ENCODE measurements around the gene PLP1. TPM values are rescaled to one million over a fixed set of nuclear protein-coding genes. Genes with fewer than 3 reads are reported as not detected.
"Not testable (repeated sequence)": the region's sequence is repeated elsewhere in the genome, so short reads cannot be mapped to it uniquely, and the experiment has no call there.

Gene PLP1
- total RNA-seq, 4 donors from 2014 or later: 3.8 to 13.7 (median 6.7) TPM

GRCh38 chrX:103754401-103754800, 22.2 kb upstream of the PLP1 start:
- Histone ChIP-seq H3K4me3 (no peak overlapping the region), H3K27ac (no peak overlapping the region), H3K4me1 (no peaks in the 10 kb centered on the region), H3K36me3 (no peaks in the 10 kb centered on the region), H3K9me3 (no peaks in the 10 kb centered on the region), H3K27me3 (no peaks in the 10 kb centered on the region)
- no peak for DNase-seq
- TF ChIP-seq CTCF (IDR thresholded peaks at IDR 0.05) (no peak), EP300 (IDR thresholded peaks at IDR 0.05; ENCODE audit: low read depth) (no peak), POLR2AphosphoS5 (IDR thresholded peaks at IDR 0.05) (no peak), POLR2A (IDR thresholded peaks at IDR 0.05) (no peak)
- intact Hi-C loops (cut with DNase I; ENCODE audit: low total_unique reads): no loop called here
- 74% methylated on average over 4 of the region's 4 CpGs; no CpG with 5 or more reads in 1 of the 2 donors for WGBS, 2 donors (ENCODE audit: low coverage in 1 of 2)
- in situ Hi-C loops (cut with MboI; ENCODE audit: low pct_ligation_motif_present in 1 of 4, low pct_unique_long_range_greater_than_20kb in 1 of 4, low sequenced_read_pairs in 3 of 4): no loop called here

- no peak overlapping the region for H3K27ac ChIP-seq
- TF ChIP-seq CTCF (IDR thresholded peaks at IDR 0.05) (no peak), POLR2AphosphoS5 (IDR thresholded peaks at IDR 0.05) (no peak), EP300 (IDR thresholded peaks at IDR 0.05; ENCODE audit: low read depth) (no peak), POLR2A (IDR thresholded peaks at IDR 0.05) (no peak)
- 76% methylated on average over 3 of the region's 3 CpGs; no CpG with 5 or more reads in 1 of the 2 donors for whole genome bisulfite sequencing, 2 donors (ENCODE audit: low coverage in 1 of 2)
- DNase-seq: no peak
- H3K36me3 ChIP-seq: no peaks in the 10 kb centered on the region
- no peaks in the 10 kb centered on the region for H3K27me3 ChIP-seq
- no peaks in the 10 kb centered on the region for H3K4me1 ChIP-seq
- no peaks in the 10 kb centered on the region for H3K9me3 ChIP-seq
- intact Hi-C loops (cut with DNase I; ENCODE audit: low total_unique reads) (no loop called here), in situ Hi-C loops (cut with MboI; ENCODE audit: low pct_ligation_motif_present in 1 of 4, low pct_unique_long_range_greater_than_20kb in 1 of 4, low sequenced_read_pairs in 3 of 4) (no loop called here)
- no peak overlapping the region for H3K4me3 ChIP-seq
Observed at GRCh38 chrX:103756736-103757135, 19.9 kb upstream of the PLP1 start.

GRCh38 chrX:103758555-103758954, 18.1 kb upstream of the PLP1 start:
- intact Hi-C loops (cut with DNase I; ENCODE audit: low total_unique reads) (no loop called here), in situ Hi-C loops (cut with MboI; ENCODE audit: low pct_ligation_motif_present in 1 of 4, low pct_unique_long_range_greater_than_20kb in 1 of 4, low sequenced_read_pairs in 3 of 4) (no loop called here)
- 97% methylated on average over 1 of the region's 1 CpG; no CpG with 5 or more reads in 1 of the 2 donors for WGBS, 2 donors (ENCODE audit: low coverage in 1 of 2)
- Histone ChIP-seq H3K27ac (no peak overlapping the region), H3K36me3 (no peaks in the 10 kb centered on the region), H3K27me3 (no peaks in the 10 kb centered on the region), H3K4me1 (no peaks in the 10 kb centered on the region), H3K4me3 (no peak overlapping the region), H3K9me3 (no peaks in the 10 kb centered on the region)
- TF ChIP-seq EP300 (IDR thresholded peaks at IDR 0.05; ENCODE audit: low read depth): no peak
- TF ChIP-seq POLR2AphosphoS5 (IDR thresholded peaks at IDR 0.05): no peak
- no peak for TF ChIP-seq POLR2A (IDR thresholded peaks at IDR 0.05)
- TF ChIP-seq CTCF (IDR thresholded peaks at IDR 0.05): no peak
- no peak for DNase-seq

GRCh38 chrX:103763541-103763940, 13.1 kb upstream of the PLP1 start:
- WGBS, 2 donors (ENCODE audit: low coverage in 1 of 2): 60 to 87% methylated on average over 3 to 5 of the region's 5 CpGs

GRCh38 chrX:103766813-103767555, 9.7 kb upstream of the PLP1 start:
- DNase-seq; H3K36me3 ChIP-seq; H3K9me3 ChIP-seq; H3K4me1 ChIP-seq; H3K27me3 ChIP-seq; in situ Hi-C loops (cut with MboI; ENCODE audit: low pct_ligation_motif_present in 1 of 4, low pct_unique_long_range_greater_than_20kb in 1 of 4, low sequenced_read_pairs in 3 of 4); intact Hi-C loops (cut with DNase I; ENCODE audit: low total_unique reads); H3K27ac ChIP-seq; H3K4me3 ChIP-seq: not testable (repeated sequence)
- WGBS, 2 donors (ENCODE audit: low coverage in 1 of 2): 77% methylated on average over 9 of the region's 9 CpGs; no CpG with 5 or more reads in 1 of the 2 donors

More at GRCh38 chrX:103763541-103763940, 13.1 kb upstream of the PLP1 start:
- H3K9me3 ChIP-seq; H3K36me3 ChIP-seq; H3K27me3 ChIP-seq; H3K4me1 ChIP-seq; in situ Hi-C loops (cut with MboI; ENCODE audit: low pct_ligation_motif_present in 1 of 4, low pct_unique_long_range_greater_than_20kb in 1 of 4, low sequenced_read_pairs in 3 of 4); H3K27ac ChIP-seq; H3K4me3 ChIP-seq; intact Hi-C loops (cut with DNase I; ENCODE audit: low total_unique reads); DNase-seq: not testable (repeated sequence)
